ENCODE measurements around the gene XKRX.

- TF ChIP-seq EZH2 (IDR thresholded peaks at IDR 0.05; ENCODE audit: insufficient read depth, low read length) (no peak), CTCF (IDR thresholded peaks at IDR 0.05; ENCODE audit: insufficient read depth, low read depth, low read length) (no peak)
Observed at GRCh38 chrX:100883654-100884053, 45.1 kb downstream of the XKRX start.

Data from astrocyte (in vitro differentiated cells and primary cell).